ENCODE data around the gene CFDP1.

CFDP1 gene

DNA sequence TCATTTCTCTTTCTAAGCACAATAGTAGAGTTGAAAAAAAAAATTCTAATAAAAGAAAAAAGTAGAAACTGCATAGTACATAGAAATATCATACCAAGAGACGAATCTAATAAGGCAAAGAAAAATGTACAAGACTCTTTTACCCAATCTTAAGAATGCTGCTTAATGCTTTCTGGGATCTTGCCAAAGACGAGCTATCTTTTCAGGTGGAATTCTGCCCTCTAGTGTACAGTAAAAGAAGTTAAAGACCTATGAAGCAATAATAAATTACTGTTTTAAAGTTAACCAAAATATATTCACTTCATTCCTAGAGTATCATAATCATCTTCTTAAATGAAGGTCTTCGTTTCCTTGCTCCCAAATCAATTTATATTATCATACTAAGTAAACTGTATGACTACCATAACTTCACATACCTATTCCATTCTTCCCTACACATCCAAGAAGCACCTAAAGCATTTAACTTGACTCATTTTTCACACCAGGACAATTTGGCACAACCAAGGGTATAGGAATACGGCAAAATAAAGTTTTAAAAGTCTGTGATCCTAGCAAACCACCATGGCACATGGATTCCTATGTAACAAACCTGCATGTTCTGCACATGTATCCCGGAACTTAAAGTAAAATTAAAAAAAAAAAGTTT lies 47.7 kb downstream of the CFDP1 start:
- peaks cover 6% of the 10 kb centered on the region for H3K4me1 ChIP-seq (ENCODE audit: insufficient read depth, low read length)
- H3K27me3 ChIP-seq (ENCODE audit: insufficient read depth, low read length) = no peaks in the 10 kb centered on the region
- H3K4me3 ChIP-seq (ENCODE audit: low read length) = no peak overlapping the region
- no peak overlapping the region for H2AFZ ChIP-seq (ENCODE audit: low read depth, low read length)
- H3K9me3 ChIP-seq (ENCODE audit: low read length) = no peaks in the 10 kb centered on the region
- H3K36me3 ChIP-seq (ENCODE audit: insufficient read depth, low read length) = peaks cover 16% of the 10 kb centered on the region

DNA sequence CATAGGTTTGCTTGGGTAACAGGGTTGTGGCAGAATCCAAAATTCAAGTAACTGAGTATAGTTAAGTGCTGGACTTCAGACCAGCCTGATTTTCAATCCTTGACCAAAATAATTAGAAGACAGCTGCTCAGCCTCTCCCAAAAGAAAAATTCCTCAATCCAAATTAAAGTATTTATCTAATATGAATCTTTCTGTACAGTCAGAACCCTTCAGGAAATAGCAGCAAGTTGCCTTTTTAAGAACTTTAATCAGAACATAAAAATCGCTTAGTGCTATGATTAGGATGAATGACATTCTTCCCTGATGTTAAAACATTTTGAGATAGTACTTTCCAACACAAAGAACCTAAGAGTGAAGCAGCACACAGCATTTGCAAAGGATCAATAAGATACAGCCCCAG lies 50.2 kb downstream of the CFDP1 start:
- Histone ChIP-seq H3K36me3 (ENCODE audit: insufficient read depth, low read length) (peaks cover 4% of the 10 kb centered on the region), H2AFZ (ENCODE audit: low read depth, low read length) (no peak overlapping the region), H3K27me3 (ENCODE audit: insufficient read depth, low read length) (no peaks in the 10 kb centered on the region), H3K9me3 (ENCODE audit: low read length) (no peaks in the 10 kb centered on the region), H3K4me1 (ENCODE audit: insufficient read depth, low read length) (peaks cover 22% of the 10 kb centered on the region), H3K4me3 (ENCODE audit: low read length) (no peak overlapping the region)

DNA sequence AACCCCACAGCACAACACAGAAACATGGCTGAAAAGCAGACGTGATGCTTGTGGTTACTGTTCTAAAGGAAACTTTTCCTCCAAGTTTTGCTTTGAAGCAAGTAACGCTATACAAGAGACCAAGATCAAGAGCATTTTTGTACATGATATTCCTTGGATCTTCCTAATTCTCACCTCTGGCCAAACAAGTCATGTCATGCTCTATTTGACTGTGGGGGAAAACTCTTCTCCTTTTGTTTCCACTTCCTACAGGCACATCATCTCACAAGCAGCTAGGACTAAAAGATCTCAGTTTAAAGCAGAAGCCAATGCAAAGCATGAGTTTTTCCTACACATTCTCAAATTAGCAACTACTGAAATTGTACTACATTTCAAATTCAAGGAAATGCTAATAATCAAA lies 50.7 kb downstream of the CFDP1 start:
- Histone ChIP-seq H3K36me3 (ENCODE audit: insufficient read depth, low read length) (peaks cover 3% of the 10 kb centered on the region), H3K9me3 (ENCODE audit: low read length) (no peaks in the 10 kb centered on the region), H2AFZ (ENCODE audit: low read depth, low read length) (no peak overlapping the region), H3K4me1 (ENCODE audit: insufficient read depth, low read length) (peaks cover 25% of the 10 kb centered on the region), H3K4me3 (ENCODE audit: low read length) (no peak overlapping the region), H3K27me3 (ENCODE audit: insufficient read depth, low read length) (no peaks in the 10 kb centered on the region)

DNA sequence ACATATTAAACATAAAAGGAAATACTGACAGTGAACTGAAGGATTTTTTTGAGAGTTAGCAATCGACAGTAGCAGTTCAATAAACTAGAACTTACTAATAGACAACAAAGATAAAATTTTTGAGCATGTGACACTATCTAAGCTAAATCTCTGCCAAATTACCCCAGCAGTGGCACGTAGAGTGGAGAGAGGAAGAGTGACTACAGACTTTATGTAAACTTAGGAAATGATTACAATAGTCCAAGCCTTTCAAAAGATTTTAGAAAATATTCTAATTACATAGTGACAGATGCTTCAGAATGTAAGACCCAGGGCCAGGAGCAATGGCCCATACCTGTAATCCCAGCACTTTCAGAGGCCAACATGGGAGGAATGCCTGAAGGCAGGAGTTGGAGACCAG lies 52.4 kb downstream of the CFDP1 start:
- no peaks in the 10 kb centered on the region for H3K36me3 ChIP-seq (ENCODE audit: insufficient read depth, low read length)

DNA sequence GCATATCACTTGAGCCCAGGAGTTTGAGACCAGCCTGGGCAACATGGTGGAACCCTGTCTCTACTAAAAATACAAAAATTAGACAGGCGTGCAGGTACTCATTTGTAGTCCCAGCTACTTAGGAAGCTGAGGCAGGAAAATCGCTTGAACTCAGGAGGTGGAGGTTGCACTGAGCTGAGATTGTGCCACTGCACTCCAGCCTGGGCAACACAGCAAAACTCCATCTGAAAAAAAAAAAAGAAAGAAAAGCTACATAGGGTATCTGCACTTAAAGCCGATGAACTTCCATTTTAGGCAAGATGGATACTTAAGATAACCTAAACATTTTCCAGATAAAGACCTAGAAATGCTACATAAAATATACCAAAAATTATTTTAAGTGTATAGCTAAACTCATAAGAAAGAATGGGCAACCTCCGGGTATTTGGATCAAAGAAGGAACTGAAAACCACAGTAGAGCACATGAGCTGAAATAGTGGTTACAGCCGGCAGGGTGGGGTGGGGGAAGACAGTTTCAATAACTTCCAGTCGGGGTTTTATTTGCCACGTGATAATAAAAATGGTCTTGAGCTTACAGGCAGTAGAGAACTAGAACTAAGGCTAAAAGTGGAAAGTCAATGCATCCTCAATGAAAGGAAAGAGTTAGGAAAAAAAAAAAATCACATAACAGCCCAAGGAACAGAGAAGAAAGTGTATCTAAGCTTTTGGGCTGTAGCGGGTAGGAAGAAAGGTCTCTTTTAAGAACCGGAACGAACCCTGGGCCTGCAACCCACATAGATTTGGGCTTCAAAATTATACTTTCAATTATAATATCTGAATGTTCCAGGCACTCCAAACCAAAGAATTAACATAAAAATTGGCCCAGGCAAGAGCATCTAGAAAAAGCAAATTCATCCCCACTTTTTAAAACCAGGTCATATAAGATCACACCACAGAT lies 53.1 kb downstream of the CFDP1 start:
- H3K4me1 ChIP-seq (ENCODE audit: insufficient read depth, low read length) = peaks cover 44% of the 10 kb centered on the region
- no peak overlapping the region for H2AFZ ChIP-seq (ENCODE audit: low read depth, low read length)
- no peaks in the 10 kb centered on the region for H3K36me3 ChIP-seq (ENCODE audit: insufficient read depth, low read length)
- H3K27me3 ChIP-seq (ENCODE audit: insufficient read depth, low read length) = no peaks in the 10 kb centered on the region
- no peak overlapping the region for H3K4me3 ChIP-seq (ENCODE audit: low read length)
- H3K9me3 ChIP-seq (ENCODE audit: low read length) = no peaks in the 10 kb centered on the region

More for the DNA sequence above, 52.4 kb downstream of the CFDP1 start:
- Histone ChIP-seq H3K4me1 (ENCODE audit: insufficient read depth, low read length) (peaks cover 43% of the 10 kb centered on the region), H2AFZ (ENCODE audit: low read depth, low read length) (no peak overlapping the region), H3K4me3 (ENCODE audit: low read length) (no peak overlapping the region), H3K27me3 (ENCODE audit: insufficient read depth, low read length) (no peaks in the 10 kb centered on the region), H3K9me3 (ENCODE audit: low read length) (no peaks in the 10 kb centered on the region)

DNA sequence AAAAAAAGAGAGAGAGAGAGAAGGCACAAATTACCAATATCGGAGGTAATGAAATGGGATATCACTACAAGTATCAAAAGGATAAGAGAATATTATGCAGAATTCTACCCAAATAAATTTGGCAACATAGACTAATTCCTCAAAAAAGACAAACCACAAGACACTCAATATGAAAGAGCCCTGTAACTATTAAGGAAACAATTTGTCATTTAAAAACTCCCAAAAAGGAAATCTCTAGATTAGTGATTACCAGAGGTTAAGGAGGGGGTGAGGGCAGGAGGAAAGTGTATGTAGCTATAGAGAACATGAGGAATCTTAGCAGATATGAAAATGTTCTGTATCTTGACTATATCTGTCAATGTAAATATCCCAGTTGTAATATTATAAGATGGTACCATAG lies 54.0 kb downstream of the CFDP1 start:
- no peaks in the 10 kb centered on the region for H3K36me3 ChIP-seq (ENCODE audit: insufficient read depth, low read length)
- H3K4me3 ChIP-seq (ENCODE audit: low read length) = no peak overlapping the region
- H3K9me3 ChIP-seq (ENCODE audit: low read length) = no peaks in the 10 kb centered on the region
- H2AFZ ChIP-seq (ENCODE audit: low read depth, low read length) = no peak overlapping the region
- H3K27me3 ChIP-seq (ENCODE audit: insufficient read depth, low read length) = no peaks in the 10 kb centered on the region
- peaks cover 41% of the 10 kb centered on the region for H3K4me1 ChIP-seq (ENCODE audit: insufficient read depth, low read length)

DNA sequence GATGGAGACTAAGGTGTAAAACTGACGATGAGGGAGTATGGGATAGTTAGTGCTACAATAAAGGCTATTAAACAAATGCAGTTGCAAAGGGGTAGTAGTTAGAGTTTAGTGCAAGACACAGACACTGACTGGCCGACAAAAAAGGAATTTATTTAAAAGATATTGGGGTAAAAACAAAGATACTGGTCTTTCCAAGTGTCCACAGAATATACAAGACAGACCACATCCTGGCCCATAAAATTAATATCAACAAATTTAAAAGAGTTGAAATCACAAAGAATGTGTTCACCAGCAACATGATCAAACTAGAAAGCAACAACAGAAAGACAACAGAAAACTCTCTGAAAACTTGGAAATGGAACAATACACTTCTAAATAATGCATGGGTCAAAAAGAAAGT lies 54.7 kb downstream of the CFDP1 start:
- Histone ChIP-seq H3K36me3 (ENCODE audit: insufficient read depth, low read length) (no peaks in the 10 kb centered on the region), H3K27me3 (ENCODE audit: insufficient read depth, low read length) (no peaks in the 10 kb centered on the region), H3K9me3 (ENCODE audit: low read length) (no peaks in the 10 kb centered on the region), H3K4me3 (ENCODE audit: low read length) (no peak overlapping the region), H3K4me1 (ENCODE audit: insufficient read depth, low read length) (peaks cover 41% of the 10 kb centered on the region), H2AFZ (ENCODE audit: low read depth, low read length) (no peak overlapping the region)

DNA sequence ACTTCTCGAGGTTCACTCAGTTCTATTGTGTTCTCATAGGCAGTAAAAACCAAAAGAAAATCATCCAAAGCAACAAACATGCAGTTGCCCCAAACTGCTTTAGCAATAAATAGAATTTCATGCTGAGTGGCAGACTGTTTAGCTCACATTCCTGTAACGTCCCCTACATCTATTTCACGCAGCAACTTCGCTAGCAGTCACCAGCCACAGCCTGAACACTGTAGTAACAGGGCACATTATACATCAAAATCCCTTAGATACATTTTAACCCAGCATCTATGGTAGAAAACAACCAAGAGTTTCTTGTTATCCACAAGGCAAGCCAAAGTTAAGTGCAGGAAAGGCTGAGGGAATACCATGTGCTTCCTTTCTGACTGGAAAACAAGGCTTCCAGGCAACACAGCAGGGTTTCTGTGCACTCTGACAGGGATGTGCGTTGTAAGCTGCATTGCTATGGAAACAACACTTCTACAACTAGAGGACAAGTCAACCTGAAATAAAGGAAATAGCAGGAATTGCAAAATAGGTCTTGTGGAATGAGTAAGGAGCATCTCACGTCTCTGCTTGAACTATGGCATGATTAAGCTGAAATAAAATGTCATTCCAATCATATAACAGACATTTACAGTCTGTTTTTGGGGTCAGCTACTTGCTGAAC lies 55.4 kb downstream of the CFDP1 start:
- H2AFZ ChIP-seq (ENCODE audit: low read depth, low read length) = no peak overlapping the region
- no peaks in the 10 kb centered on the region for H3K27me3 ChIP-seq (ENCODE audit: insufficient read depth, low read length)
- H3K4me1 ChIP-seq (ENCODE audit: insufficient read depth, low read length) = peaks cover 41% of the 10 kb centered on the region
- H3K9me3 ChIP-seq (ENCODE audit: low read length) = no peaks in the 10 kb centered on the region
- H3K4me3 ChIP-seq (ENCODE audit: low read length) = no peak overlapping the region
- no peaks in the 10 kb centered on the region for H3K36me3 ChIP-seq (ENCODE audit: insufficient read depth, low read length)

DNA sequence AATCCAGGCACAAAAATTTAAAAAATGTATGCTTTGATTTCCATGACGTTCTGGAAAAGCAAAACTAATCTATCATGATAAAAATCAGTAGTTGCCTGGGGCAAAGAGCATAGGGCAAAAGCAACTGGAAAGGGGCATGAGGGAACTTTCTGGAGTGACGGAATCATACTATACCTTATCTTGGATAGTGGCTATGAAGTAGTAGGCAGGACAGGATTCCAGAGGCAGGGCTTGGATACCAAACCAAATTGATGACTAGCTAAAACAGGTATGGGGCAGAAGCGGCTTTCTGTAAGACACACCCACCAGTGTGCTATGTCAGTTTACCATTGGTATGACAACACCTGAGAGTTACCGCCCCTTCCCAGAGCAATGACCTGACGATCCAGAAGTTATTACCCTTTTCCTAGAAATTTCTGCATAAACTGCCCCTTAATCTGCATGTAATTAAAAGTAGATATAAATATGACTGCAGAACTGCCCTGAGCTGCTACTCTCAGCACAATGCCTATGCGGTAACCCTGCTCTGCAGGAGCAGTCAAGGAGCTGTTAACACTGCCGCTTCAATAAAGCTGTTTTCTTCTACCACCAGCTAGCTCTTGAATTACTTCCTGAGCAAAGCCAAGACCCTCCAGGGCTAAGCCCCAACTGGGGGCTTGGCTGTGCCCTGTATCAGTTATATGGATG lies 56.7 kb downstream of the CFDP1 start:
- no peak overlapping the region for H3K4me3 ChIP-seq (ENCODE audit: low read length)
- no peaks in the 10 kb centered on the region for H3K9me3 ChIP-seq (ENCODE audit: low read length)
- H3K36me3 ChIP-seq (ENCODE audit: insufficient read depth, low read length) = no peaks in the 10 kb centered on the region
- H3K27me3 ChIP-seq (ENCODE audit: insufficient read depth, low read length) = no peaks in the 10 kb centered on the region
- no peak overlapping the region for H2AFZ ChIP-seq (ENCODE audit: low read depth, low read length)
- H3K4me1 ChIP-seq (ENCODE audit: insufficient read depth, low read length) = peaks cover 41% of the 10 kb centered on the region

DNA sequence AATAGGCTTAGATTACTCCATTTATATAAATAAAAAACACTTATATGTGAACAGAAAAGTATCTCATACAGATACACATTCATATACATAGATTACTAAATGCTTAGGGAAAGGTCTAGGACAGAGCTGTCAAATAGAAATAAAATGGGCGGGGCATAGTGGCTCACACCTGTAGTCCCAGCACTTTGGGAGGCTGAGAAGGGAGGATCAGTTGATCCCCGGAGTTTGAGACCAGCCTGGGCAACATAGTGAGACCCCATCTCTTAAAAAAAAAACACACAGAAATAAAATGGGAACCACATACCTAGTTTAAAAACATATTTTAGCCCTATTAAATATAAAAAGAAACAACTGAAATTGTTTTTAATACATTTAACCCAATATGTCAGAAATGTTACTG lies 58.9 kb downstream of the CFDP1 start:
- H3K36me3 ChIP-seq (ENCODE audit: insufficient read depth, low read length) = no peaks in the 10 kb centered on the region
- H3K4me1 ChIP-seq (ENCODE audit: insufficient read depth, low read length) = peaks cover 38% of the 10 kb centered on the region
- no peak overlapping the region for H3K4me3 ChIP-seq (ENCODE audit: low read length)
- H3K27me3 ChIP-seq (ENCODE audit: insufficient read depth, low read length) = no peaks in the 10 kb centered on the region
- H3K9me3 ChIP-seq (ENCODE audit: low read length) = no peaks in the 10 kb centered on the region
- H2AFZ ChIP-seq (ENCODE audit: low read depth, low read length) = no peak overlapping the region

DNA sequence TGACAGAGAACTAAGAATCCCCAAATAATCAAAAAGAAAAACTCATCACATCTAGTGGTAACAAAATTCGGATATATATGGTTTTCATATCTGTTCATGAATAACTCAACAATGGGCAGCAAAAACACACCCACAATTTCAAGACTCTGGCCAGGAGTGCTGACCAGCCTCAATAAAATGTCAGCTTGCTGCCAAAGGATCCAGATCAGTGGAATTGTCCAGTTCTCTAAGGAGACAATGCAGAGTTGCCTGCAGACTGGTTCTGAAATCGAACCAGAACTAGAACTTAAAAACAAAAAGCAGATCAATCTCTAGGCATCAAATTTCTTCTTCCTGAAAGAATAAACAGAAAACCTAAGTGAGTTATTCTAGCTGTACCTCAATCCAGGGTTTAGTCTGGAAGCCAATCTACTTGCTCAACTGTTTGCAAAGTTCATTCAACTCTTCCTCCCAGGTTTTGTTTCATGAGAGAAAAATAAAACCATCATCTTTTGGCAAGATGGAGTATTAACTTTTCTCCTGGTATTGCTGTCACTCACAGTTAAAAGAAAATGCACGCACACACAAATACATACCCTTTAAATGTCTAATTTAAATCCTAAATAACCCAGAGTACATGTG lies 61.0 kb downstream of the CFDP1 start:
- Histone ChIP-seq H3K9me3 (ENCODE audit: low read length) (no peaks in the 10 kb centered on the region), H3K36me3 (ENCODE audit: insufficient read depth, low read length) (peaks cover 2% of the 10 kb centered on the region), H2AFZ (ENCODE audit: low read depth, low read length) (no peak overlapping the region), H3K27me3 (ENCODE audit: insufficient read depth, low read length) (no peaks in the 10 kb centered on the region), H3K4me1 (ENCODE audit: insufficient read depth, low read length) (peaks cover 19% of the 10 kb centered on the region), H3K4me3 (ENCODE audit: low read length) (no peak overlapping the region)

DNA sequence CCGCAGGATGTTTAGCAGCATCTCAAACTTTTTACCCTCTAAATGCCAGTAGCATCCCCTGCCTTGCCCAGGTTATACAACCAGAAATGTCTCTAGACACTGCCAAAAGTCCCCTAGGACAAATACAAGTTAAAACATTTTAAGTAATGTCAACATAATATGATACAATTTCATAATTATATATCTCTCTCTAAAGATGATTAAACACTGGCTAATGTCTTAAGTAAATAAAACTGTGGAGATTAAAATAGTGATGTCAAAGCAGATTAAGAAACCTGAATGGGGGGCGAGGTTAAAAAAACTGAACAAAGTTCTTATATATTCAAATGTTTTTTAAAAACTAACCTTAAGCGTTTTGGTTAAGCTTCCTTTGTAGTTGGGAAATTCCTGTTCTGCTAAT lies 62.1 kb downstream of the CFDP1 start:
- H3K36me3 ChIP-seq (ENCODE audit: insufficient read depth, low read length) = peaks cover 7% of the 10 kb centered on the region
- H3K4me3 ChIP-seq (ENCODE audit: low read length) = no peak overlapping the region
- no peaks in the 10 kb centered on the region for H3K27me3 ChIP-seq (ENCODE audit: insufficient read depth, low read length)
- no peak overlapping the region for H2AFZ ChIP-seq (ENCODE audit: low read depth, low read length)
- peaks cover 8% of the 10 kb centered on the region for H3K4me1 ChIP-seq (ENCODE audit: insufficient read depth, low read length)
- no peaks in the 10 kb centered on the region for H3K9me3 ChIP-seq (ENCODE audit: low read length)
